Right lobe of liver (tissue), 4 donors: ENCODE results near the gene FLRT2.

Experiments
- POLR2A ChIP-seq: fragments of 450-650 bp; IDR thresholded peaks from one replicate; pipeline ENCODE4 v1.6.1; 2017; ENCODE audit warnings: antibody characterized with exemption, mild to moderate bottlenecking
- TF ChIP-seq, protein P1 (sequence below), 4 donors: fragments of 200-600 bp in 3 of 4; fragments of 450-650 bp in 1 of 4; IDR thresholded peaks; one replicate each; pipeline versions ENCODE4 v1.5.1 to v1.8.0; 2016 to 2022; ENCODE audit warnings: antibody characterized with exemption in 4 of 4, mild to moderate bottlenecking in 2 of 4
- donor health status: DM: no; HTN: no; CAD: no.
- donor health status: DM: no; HTN: no; CAD: no.
- donor health status: DM: no; HTN: yes; CAD: no.

DNA sequence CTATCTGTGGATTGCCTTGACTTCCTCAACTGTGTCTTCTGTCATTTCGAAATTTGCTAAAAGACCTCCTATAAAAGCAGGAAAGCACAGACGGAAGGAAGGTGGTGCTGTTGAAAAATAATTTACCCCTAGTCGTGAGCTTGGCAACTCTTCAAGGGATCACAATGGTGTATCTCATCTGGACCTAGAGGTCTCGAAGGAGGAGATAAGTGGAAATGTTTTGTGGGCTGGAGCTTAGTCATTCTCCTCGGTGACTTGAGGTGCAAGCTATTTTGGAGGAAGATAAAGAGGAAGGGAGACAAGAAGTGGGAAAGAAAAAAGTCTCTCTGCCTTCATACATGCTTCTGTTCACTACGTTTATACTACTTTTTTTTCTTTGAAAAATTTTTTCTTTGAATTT is 89.9 kb downstream of the FLRT2 start:
- TF ChIP-seq, protein P1, sequence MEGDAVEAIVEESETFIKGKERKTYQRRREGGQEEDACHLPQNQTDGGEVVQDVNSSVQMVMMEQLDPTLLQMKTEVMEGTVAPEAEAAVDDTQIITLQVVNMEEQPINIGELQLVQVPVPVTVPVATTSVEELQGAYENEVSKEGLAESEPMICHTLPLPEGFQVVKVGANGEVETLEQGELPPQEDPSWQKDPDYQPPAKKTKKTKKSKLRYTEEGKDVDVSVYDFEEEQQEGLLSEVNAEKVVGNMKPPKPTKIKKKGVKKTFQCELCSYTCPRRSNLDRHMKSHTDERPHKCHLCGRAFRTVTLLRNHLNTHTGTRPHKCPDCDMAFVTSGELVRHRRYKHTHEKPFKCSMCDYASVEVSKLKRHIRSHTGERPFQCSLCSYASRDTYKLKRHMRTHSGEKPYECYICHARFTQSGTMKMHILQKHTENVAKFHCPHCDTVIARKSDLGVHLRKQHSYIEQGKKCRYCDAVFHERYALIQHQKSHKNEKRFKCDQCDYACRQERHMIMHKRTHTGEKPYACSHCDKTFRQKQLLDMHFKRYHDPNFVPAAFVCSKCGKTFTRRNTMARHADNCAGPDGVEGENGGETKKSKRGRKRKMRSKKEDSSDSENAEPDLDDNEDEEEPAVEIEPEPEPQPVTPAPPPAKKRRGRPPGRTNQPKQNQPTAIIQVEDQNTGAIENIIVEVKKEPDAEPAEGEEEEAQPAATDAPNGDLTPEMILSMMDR (IDR thresholded peaks at IDR 0.05) = no peak
- TF ChIP-seq POLR2A = no peak
